ENCODE data around the gene DKC1.

DKC1 gene

DNA sequence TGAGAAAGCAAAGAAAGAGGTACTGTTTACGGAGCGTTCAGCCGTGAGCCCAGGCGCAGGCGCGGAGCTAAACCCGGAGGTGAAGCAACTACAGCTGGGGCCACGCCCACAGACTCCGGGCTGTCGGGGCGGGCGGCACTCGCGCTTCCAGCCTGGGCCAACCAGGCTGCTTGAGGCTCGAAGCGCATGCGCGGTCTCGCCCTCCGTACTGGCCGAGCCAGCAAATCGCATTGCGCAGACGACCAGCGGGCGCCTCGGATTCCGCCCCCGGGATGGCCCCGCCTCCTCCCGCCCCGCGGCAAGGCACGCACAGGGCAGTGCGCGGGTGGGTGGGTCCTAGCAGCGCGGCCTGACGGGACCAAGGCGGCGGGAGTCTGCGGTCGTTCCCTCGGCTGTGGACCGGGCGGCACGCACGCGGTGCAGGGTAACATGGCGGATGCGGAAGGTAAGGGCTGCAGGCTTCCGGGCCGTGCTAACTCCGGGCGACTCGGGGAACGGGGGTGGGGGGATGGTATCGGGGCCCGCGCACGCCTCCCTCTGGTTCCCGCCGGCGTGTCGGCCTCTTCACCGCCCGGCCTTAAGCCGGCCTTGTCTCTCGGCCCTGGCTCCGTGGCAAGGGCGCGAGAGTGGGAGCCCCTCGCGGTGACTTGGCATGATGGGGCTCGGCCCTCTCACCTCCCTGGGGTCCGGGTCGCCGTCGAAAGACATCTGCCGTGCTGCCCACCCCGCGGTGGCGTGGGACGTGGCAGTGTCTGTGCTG is at the start of gene DKC1:
Gene DKC1, plus strand, starts transcription at position 328 of the 760 bp plus-strand sequence. Its CDS starts 102 bp downstream, at position 430.
- TF ChIP-seq, protein P1, sequence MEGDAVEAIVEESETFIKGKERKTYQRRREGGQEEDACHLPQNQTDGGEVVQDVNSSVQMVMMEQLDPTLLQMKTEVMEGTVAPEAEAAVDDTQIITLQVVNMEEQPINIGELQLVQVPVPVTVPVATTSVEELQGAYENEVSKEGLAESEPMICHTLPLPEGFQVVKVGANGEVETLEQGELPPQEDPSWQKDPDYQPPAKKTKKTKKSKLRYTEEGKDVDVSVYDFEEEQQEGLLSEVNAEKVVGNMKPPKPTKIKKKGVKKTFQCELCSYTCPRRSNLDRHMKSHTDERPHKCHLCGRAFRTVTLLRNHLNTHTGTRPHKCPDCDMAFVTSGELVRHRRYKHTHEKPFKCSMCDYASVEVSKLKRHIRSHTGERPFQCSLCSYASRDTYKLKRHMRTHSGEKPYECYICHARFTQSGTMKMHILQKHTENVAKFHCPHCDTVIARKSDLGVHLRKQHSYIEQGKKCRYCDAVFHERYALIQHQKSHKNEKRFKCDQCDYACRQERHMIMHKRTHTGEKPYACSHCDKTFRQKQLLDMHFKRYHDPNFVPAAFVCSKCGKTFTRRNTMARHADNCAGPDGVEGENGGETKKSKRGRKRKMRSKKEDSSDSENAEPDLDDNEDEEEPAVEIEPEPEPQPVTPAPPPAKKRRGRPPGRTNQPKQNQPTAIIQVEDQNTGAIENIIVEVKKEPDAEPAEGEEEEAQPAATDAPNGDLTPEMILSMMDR (IDR thresholded peaks at IDR 0.05; ENCODE audit: control insufficient read depth, insufficient read depth, low read depth, low read length, missing control alignments) = peak; percentile 3
- H3K4me3 ChIP-seq (ENCODE audit: control insufficient read depth, low read depth, low read length) = peak within 1 kb of the TSS; percentile 67
- DNase-seq (ENCODE audit: low read depth) = peak; percentile 74

GRCh38 chrX:154714925-154715324 is 47.7 kb upstream of the DKC1 start:
- no peak overlapping the region for H3K4me3 ChIP-seq (ENCODE audit: control insufficient read depth, low read depth, low read length)
- TF ChIP-seq, protein P1 (IDR thresholded peaks at IDR 0.05; ENCODE audit: control insufficient read depth, insufficient read depth, low read depth, low read length, missing control alignments) = peak; percentile 83
- no peak for DNase-seq (ENCODE audit: low read depth)

DNA sequence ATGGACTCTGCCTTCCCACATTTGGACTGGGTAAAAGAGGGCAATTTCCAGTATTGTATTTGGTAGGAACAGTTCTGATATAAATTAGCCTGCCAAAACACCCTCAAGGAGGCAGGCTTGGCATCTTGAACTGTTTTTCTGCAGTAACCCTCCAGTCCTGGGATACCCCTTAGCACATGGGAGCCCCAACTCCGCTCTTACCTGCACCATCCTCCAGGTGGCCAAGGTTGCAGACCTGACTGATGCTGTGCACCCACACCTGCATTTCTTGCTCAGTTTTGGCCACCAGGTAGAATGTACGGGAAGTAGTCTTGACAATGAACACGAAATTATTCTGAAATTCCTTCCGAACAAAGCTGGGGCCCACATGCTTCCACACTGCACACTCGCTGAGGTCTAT is 46.8 kb upstream of the DKC1 start:
- TF ChIP-seq, protein P1 (IDR thresholded peaks at IDR 0.05; ENCODE audit: control insufficient read depth, insufficient read depth, low read depth, low read length, missing control alignments) = no peak
- H3K4me3 ChIP-seq (ENCODE audit: control insufficient read depth, low read depth, low read length) = no peak overlapping the region
- DNase-seq (ENCODE audit: low read depth) = no peak

DNA sequence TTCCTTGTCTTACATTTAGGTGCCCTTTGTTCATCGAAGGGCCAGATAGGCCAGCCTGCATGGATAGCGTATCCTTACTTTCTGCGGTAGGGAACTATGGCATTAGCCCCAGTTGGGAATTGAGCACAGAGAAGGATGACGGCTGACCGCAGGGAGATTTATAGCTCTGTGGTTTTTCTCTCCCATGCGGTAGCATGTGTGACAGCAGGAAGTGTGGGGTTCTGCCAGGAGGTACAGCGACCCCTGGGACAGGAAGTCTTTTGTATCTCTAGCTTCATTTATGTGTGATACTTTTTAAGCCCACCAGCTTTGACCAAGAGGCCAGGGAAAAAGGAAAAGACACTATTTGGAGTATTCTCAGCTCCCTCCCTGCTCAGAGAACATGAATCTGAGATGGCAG is 44.8 kb upstream of the DKC1 start:
- TF ChIP-seq, protein P1 (IDR thresholded peaks at IDR 0.05; ENCODE audit: control insufficient read depth, insufficient read depth, low read depth, low read length, missing control alignments) = peak; percentile 8
- no peak overlapping the region for H3K4me3 ChIP-seq (ENCODE audit: control insufficient read depth, low read depth, low read length)
- DNase-seq (ENCODE audit: low read depth) = no peak

GRCh38 chrX:154718616-154719015 is 44.0 kb upstream of the DKC1 start:
- no peak for DNase-seq (ENCODE audit: low read depth)
- H3K4me3 ChIP-seq (ENCODE audit: control insufficient read depth, low read depth, low read length) = no peak overlapping the region
- TF ChIP-seq, protein P1 (IDR thresholded peaks at IDR 0.05; ENCODE audit: control insufficient read depth, insufficient read depth, low read depth, low read length, missing control alignments) = no peak

- DNase-seq (ENCODE audit: low read depth) = no peak
Measured at GRCh38 chrX:154719132-154719675, 43.5 kb upstream of the DKC1 start.

More at GRCh38 chrX:154719132-154719675, 43.5 kb upstream of the DKC1 start:
- TF ChIP-seq, protein P1 (IDR thresholded peaks at IDR 0.05; ENCODE audit: control insufficient read depth, insufficient read depth, low read depth, low read length, missing control alignments) = no peak
- H3K4me3 ChIP-seq (ENCODE audit: control insufficient read depth, low read depth, low read length) = no peak overlapping the region
